SIG-M5 treated with dmso at 0.1 percent for 504 hours (cell line): ENCODE results near the gene KCNK1.

Experiments
- DNase-seq: peaks from one replicate; lab custom pipeline; 2025; ENCODE audit not compliant: unreplicated experiment; lab: John Stamatoyannopoulos, UW

Gene KCNK1

DNA sequence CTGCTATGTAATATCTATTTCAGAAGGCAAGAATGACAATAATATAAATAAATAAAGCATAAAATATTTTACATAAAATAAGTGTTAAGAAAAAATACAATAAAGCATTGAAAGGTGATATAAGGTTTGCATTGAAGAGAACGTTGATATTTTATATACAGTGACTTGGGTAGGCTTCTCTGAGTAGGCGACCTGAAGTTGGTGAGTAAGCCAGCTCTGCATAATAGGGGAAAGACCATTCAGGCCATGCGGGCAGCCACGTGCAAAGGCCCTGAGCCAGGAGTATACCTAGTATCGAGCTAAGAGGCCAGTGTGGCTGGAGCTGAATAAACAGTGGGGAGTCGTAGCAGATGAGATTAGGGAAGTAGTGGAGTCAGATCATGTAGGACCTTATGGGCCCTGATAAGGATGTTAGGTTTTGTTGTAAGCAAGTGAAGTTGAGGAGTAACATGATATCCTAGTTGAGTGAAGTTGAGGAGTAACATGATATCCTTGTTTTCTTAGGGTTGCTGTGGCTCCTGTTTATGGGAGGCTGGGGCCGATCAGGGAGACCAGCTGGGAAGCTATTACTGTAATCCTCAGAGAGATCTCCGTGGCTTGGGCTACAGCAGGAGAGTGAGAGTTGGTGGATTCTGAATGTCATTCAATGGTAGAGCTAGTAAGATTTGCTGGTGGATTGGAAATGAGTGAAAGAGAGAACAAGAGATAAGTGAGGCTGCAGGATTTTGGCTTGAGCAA is 22.0 kb downstream of the KCNK1 start:
- no peak for DNase-seq

- DNase-seq = no peak
Observed at GRCh38 chr1:233636503-233636877, 22.6 kb downstream of the KCNK1 start.

GRCh38 chr1:233638513-233638912 is 24.6 kb downstream of the KCNK1 start:
- no peak for DNase-seq

DNA sequence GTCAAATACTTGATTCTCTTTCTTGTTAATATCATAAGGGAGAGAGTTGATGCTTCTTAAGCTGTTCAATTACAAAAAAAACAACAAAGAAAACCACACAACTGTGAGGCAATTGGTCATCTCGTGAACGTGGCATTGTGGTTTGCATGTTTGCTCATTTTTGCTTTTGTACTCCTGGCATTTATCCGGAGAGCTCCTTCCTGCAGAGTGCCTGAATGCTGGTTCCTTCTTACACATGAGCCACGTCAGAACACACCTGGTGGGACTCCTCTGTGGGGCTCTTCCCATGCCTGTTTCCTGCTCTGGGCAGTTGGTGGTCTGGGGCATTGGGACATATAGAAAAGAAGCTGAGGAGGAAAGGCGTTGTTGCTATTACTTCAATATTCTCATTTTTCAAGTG is 25.7 kb downstream of the KCNK1 start:
- no peak for DNase-seq

- DNase-seq = no peak
Observed at GRCh38 chr1:233640179-233640578, 26.3 kb downstream of the KCNK1 start.

- DNase-seq = no peak
Observed at GRCh38 chr1:233641029-233641428, 27.1 kb downstream of the KCNK1 start.

- no peak for DNase-seq
Observed at GRCh38 chr1:233647073-233647472, 33.2 kb downstream of the KCNK1 start.

GRCh38 chr1:233647636-233648035 is 33.7 kb downstream of the KCNK1 start:
- no peak for DNase-seq

DNA sequence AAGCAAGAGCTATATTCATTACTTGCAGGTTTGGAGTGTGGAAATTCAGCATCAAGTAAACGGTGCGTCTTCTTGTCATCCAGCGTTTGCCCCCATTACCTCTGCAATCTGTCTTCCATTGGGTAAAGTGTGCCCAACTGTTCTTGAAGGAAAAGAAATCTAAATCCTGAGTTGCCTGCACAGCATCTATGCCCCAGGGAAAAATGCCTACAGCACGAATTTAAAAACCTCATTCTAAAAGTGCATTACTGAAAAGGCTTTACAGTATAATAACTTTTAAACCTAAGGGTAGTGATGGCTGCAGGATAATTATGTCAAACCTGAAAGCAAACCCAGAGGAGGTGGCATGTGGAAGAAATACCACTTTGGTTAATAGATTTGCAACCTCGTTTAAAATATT is 37.2 kb downstream of the KCNK1 start:
- DNase-seq = no peak

- no peak for DNase-seq
Observed at GRCh38 chr1:233651563-233652233, 37.8 kb downstream of the KCNK1 start.

- DNase-seq = no peak
Observed at GRCh38 chr1:233652526-233652925, 38.6 kb downstream of the KCNK1 start.

GRCh38 chr1:233654658-233655280 is 40.9 kb downstream of the KCNK1 start:
- DNase-seq = no peak

DNA sequence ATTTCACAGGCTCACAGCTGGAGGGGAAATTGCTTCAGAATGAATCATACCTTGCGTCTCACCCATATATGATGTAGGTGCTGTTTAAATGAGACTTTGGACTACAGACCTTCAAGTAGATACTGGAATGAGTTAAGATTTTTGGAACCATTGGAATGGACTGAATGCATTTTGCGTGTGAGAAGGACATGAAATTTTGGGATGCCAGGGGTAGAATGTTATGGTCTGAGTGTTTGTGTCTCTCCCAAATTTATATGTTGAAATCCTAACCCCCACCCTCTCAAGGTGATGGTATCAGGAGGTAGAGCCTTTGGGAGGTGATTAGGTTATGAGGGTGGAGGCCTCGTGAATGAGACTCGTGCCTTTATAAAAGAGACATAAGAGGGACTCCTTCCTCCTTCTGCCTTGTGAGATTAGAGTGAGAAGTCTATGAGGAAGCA is 41.4 kb downstream of the KCNK1 start:
- no peak for DNase-seq

- DNase-seq = no peak
Observed at GRCh38 chr1:233656032-233656635, 42.2 kb downstream of the KCNK1 start.

DNA sequence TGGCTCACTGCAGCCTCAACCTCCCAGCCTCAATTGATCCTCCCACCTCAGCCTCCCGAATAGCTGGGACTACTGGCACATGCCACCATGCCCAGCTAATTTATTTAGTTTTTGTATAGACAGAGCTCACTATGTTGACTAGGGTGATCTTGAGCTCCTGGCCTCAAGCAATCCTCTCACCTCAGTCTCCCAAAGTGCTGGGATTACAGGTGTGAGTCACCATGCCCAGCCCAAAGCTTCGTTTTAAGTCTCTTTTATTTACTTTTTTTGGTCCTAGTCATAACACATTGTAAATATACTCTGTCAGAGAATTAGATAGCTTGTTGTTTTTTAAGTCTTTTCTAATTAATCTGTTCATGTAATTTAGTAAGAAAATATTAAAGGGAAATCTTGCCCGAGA is 42.8 kb downstream of the KCNK1 start:
- no peak for DNase-seq

- DNase-seq = no peak
Observed at GRCh38 chr1:233657466-233657865, 43.6 kb downstream of the KCNK1 start.

DNA sequence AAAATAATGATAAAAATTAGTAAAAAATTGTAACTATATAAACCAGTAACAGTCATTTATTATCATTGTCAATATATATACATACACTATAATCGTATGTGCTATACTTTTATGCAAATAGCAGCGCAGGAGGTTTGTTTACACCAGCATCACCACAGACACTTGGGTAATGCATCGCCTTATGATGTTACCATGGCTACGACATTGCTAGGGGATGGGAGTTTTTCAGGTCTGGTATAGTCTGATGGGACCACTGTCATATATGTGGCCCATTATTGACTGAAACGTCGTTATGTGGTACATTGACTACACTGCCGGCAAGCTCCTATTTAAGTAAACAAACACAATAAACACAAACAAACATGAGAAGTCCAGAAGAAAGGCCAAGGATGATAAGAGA is 45.6 kb downstream of the KCNK1 start:
- DNase-seq = no peak

DNA sequence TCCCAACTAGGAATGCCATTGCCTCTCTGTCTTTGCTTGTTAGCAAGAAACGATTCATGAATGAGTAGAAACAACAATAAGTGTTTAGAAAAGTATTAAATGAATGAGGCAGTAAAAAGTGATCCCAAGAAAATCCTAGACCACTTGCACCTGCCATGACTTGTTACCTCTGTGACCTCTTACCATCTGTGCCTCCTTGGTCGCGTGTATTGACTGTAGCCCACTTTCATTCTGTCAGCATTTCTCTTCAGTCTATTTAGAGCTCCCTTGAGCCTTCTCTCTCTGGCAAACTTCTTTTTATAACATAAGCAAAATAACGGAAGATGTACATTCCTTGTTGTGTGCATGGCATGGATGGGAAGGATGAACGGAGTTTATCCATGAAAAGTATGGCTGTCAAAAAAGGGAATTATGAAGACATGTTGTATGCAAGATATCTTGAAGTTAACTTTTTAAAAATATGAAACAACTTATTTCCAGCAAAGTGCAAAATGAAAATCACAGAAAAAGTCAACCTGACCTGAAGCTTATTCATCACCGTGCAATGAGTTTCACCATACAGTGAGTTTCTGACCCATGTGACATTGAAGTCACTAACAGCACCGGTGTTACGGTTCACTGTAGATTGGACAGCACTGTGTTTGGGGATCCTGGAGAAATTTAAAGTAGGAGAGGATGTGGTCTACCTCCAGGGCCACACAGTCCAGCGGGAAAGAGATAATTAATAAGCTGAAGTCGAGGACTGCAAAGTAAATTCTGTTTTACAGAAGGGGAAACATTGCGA is 47.7 kb downstream of the KCNK1 start:
- no peak for DNase-seq

DNA sequence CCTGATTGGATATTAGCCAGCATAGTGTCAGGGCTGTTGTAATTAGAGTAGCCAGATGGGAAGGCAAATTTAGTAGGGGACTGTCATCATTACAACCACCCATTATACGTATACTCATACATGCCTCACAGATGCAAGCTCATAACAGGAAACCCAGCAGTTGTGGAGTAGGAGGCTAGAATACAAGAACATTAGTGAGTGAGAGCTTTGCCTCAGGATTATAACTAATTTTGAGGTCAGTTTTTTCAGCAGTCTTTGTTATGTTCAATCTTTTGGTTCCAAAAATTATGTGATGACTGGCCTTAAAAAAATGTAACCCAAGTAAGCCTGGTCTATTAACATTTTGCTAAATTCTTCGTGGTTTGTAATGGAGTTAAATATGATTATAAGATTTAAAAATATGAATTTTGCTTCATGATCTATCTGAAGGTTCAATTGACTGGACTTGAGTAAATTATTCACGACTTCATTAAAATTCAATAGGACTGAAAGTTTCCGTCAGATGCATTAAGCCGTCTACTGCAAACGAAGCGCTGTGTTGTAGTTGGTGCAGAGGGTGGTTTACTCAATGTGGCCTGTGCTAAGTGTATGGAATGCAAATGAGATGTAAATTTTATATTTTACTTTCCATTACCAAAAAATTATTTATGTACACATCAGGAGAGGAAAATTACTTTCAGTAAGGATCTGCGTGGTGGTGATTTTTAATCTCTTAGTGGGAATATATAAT is 48.8 kb downstream of the KCNK1 start:
- no peak for DNase-seq

DNA sequence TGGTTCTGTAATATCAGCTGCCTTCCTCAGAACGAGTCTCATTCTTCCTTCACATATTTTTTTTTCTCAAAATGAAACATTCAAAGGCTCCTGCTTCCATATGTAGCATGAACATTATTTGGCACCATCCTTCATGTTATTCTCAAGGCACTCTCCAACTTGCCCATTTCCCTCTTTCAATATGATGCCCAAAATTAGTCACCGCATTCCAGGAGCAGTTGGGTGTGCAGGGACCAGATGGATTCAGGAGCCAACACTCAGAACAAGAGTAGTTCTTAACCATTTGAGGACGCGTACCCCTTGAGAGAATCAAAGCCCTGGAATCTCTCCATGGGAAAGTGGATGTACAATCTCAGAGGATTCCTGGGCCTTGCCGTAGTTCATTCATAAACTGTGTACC is 50.3 kb downstream of the KCNK1 start:
- DNase-seq = no peak
